KOPT-K1 (cell line): Measurements from ENCODE around the gene SLC27A6.

Experiments
- H3K27ac ChIP-seq: fragments of 200-600 bp; sonication (generic); 2 replicates; pipeline ENCODE4 v1.5.1; 2016; ENCODE audit warnings: antibody characterized with exemption, mild to moderate bottlenecking, low read depth, low read length; ENCODE audit not compliant: poor library complexity, severe bottlenecking
- H3K36me3 ChIP-seq: fragments of 200-600 bp; sonication (generic); 2 replicates; pipeline ENCODE4 v1.5.1; 2017; ENCODE audit warnings: antibody characterized with exemption, mild to moderate bottlenecking, low read length, moderate library complexity; ENCODE audit not compliant: insufficient read depth
- H3K9me3 ChIP-seq: fragments of 200-600 bp; sonication (generic); 2 replicates; pipeline ENCODE4 v1.5.1; 2017; ENCODE audit warnings: antibody characterized with exemption, low read length, mild to moderate bottlenecking; ENCODE audit not compliant: insufficient read depth, poor library complexity, severe bottlenecking

The SLC27A6 gene

DNA sequence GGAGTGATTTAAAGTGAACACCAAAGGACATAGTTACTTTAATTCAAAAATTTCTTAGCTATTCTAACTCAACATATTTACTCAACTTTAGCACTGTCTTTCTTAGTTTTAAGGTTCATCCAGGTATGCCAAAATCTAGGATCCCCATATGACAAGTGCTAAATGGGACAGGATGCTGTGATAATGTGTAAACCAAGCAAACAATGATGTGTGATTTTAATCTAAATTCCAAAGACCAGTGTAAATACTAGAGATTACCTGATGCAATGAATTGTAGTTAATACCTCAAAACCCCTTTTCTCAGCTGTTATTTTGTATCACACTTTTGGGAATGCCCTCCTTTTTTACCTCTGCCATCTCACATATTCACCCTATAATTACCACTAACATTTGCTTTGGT lies 102.5 kb downstream of the SLC27A6 start:
- Histone ChIP-seq H3K36me3 (no peaks in the 10 kb centered on the region), H3K27ac (no peak overlapping the region), H3K9me3 (no peaks in the 10 kb centered on the region)

DNA sequence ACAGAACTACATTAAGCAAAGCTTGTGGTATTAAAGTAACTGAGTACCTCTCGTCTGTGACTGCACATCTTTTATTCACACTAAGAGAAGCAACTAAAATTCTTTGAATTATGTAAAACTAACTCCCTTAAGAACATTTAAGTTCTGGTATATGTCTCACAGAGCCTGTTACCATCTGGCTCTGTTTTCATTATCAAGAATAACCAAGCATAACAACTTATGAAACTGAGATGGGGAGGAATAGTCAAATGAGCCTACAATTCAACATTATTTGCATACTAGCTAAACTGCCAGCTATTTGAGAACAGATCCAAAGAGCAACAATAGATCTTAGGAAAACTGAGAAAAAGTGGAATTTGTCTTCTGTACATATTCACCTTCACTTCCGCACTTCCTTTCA lies 104.0 kb downstream of the SLC27A6 start:
- H3K9me3 ChIP-seq = no peaks in the 10 kb centered on the region
- no peaks in the 10 kb centered on the region for H3K36me3 ChIP-seq
- no peak overlapping the region for H3K27ac ChIP-seq

DNA sequence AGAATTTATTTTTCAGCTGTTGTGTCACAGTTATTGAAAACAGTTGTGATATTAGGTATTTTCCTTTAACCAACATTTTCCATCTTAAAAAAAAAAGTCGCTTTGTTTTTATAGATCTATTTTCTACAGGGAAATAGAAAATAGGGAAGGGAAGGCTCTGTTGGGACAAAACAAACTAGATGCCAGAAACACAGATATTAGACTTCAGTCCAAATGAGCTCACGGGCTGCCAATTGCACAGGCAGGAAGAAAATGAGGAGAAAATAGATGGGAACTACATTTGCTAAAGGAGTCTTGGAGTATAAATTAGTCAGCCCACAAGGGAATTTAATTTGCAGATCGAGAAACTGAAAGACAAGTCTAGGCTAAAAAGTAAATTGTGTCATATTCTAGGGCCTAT lies 107.8 kb downstream of the SLC27A6 start:
- no peaks in the 10 kb centered on the region for H3K9me3 ChIP-seq
- H3K27ac ChIP-seq = no peak overlapping the region
- no peaks in the 10 kb centered on the region for H3K36me3 ChIP-seq

DNA sequence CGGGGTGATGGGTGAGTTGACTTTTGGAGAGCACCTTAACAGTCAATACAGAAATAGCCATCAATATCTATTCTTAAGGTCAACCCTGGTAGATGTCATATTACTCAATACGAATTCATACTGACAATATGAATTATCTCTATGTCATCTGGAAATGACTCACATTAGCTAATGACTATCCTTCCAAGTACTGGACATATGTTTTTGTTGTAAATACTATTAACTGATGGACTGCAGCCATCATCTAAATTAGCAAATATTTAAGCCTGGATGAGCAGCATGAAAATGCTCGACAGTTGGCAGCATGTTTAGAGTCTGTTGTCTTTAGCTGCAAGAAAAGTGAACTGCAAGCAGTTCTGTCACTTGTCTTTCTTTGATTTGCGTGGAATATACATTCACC lies 109.6 kb downstream of the SLC27A6 start:
- no peaks in the 10 kb centered on the region for H3K9me3 ChIP-seq

DNA sequence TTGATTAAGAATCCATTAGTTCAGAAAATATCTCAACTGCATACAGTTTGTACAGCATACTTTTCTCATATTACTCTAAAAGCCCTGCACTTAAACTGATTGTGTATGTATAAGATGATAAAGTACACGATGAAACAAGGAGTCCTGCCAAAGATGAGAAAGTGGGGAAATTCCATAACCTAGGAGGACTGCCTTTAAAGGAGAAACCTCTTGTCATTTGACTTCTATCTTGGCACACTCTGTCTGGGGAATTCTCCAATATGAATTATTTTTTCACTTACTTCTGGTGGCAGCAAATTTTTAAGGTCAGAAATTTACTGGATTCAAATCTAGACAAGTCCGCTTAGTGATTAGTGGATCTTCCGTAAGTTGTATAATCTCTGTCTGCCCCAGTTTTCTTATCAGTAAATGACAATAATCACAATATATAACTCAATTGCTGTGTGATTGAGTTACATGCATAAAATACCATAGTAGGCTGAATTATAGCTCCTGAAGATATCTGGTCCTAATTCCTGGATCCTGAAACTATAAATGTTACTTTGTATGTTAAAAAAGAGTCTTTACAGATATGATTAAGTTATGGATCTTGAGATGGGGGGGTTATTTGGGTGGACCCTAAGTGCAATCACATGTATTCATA lies 112.3 kb downstream of the SLC27A6 start:
- Histone ChIP-seq H3K27ac (no peak overlapping the region), H3K9me3 (no peaks in the 10 kb centered on the region), H3K36me3 (no peaks in the 10 kb centered on the region)

More for the DNA sequence above, 109.6 kb downstream of the SLC27A6 start:
- no peaks in the 10 kb centered on the region for H3K36me3 ChIP-seq
- no peak overlapping the region for H3K27ac ChIP-seq

DNA sequence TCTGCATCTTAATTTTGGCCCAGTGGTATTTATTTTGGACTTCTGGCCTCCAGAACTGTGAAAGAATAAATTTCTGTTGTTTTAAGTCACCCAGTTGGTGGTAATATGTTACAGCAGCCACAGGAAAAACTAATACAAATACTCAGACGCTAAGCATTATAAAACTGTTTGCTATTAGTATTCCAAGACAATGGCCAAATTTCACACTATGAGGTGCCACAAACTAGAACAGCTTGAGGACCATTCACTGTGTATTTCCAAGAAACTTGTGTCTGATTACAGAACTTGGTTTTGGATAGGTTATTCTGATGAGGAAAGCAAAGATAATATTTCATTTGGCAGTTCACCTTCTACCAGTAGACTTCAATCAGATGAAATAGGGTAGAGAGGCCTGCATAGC lies 113.0 kb downstream of the SLC27A6 start:
- Histone ChIP-seq H3K36me3 (no peaks in the 10 kb centered on the region), H3K27ac (no peak overlapping the region), H3K9me3 (no peaks in the 10 kb centered on the region)

DNA sequence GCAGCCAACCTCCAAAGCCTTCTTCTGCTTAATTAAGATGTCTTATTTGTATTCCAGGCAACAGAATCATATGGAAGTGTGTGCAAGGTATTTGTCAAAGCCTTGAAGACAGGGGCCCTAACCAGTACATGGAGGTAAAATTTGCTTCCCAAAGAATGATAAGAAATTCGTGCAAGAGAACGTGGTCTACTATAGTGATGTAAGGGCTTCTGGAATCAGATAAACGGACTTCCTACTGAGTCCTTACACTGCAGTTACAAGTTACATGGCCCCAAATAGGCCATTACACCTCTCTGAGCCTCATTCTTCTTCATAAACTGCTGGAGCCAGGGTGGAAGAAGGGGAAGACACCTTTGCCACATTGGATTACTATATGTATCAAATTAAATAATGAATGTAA lies 113.4 kb downstream of the SLC27A6 start:
- H3K9me3 ChIP-seq = no peaks in the 10 kb centered on the region
- no peak overlapping the region for H3K27ac ChIP-seq
- H3K36me3 ChIP-seq = no peaks in the 10 kb centered on the region

DNA sequence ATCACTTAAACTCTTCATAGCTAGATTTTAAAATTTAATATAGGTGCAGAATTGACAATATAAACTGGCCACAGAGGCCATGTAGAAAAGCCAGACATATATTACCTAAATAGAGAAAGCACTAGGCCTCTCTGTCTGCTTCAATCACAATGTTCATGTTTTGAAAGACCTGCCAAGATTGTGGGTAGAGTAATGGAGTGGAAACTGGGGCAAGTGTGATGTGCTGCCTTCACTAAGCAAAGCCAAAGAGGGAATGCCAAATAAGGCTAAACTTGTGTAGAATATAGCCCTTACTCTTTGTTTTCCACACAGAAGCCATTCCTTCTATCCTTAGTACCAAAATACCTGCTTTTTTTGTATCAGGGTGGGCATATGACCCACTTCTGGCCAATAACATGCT lies 114.2 kb downstream of the SLC27A6 start:
- no peaks in the 10 kb centered on the region for H3K36me3 ChIP-seq
- H3K9me3 ChIP-seq = no peaks in the 10 kb centered on the region
- no peak overlapping the region for H3K27ac ChIP-seq

DNA sequence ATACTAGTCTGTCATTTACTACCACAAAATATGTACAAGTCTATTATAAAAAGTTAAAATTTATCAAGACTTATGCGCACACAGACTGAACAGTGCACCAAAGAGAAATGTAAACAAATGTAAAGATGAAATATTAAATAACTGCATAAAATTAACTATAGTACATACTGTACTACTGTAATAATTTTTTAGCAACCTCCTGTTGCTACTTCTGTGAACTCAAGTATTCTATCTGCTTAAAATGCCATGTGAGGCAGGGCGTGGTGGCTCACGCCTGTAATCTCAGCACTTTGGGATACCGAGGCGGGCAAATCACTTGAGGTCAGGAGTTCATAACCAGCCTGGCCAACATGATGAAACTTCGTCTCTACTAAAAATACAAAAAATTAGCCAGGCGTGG lies 115.5 kb downstream of the SLC27A6 start:
- Histone ChIP-seq H3K9me3 (no peaks in the 10 kb centered on the region), H3K36me3 (no peaks in the 10 kb centered on the region), H3K27ac (no peak overlapping the region)

DNA sequence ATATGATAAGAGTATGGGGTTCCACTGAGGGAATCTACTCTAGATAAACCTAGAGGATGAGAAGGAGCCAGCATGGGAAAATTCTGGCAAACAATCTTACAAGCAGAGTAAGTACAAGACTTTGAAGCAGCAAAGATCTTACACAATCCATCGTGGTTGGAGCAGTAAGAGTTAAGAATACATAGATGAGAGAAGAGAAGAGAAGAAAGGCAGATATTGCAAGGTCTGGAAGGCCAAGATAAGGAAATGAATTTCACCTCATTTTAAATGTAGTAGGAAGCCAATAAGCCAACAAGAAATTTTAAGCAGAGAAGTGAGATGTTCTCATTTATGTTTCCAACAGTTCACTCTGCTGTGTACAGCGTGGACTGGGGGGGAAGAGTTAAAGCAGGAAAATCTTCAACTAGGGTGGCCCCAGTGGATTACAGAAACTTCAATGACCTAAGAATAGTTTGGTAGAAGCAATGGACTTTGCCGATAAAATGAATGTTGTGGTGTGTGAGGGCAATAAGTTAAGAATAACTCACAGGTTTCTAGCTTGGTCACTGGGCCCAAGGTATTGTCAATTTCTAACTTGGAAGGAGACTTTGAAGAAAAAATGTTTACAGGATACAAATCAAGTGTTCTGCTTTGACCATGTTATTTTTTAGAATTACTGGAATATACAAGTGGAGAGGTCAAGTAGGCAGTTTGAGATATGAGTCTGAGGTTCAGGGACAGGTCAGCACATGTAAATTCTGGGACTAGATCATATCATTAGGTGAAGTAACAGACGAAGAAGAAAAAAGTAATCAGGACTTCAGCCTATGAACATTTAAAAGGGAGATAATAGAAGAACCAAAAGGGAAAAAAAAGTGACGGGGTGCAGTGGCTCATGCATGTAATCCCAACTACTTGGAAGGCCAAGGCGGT lies 117.2 kb downstream of the SLC27A6 start:
- H3K27ac ChIP-seq = no peak overlapping the region
- H3K9me3 ChIP-seq = no peaks in the 10 kb centered on the region
- no peaks in the 10 kb centered on the region for H3K36me3 ChIP-seq
